Activated effector memory CD4-positive, alpha-beta T cell treated with Interleukin-2 at 50 U/mL for 16 hours (primary cell): Measurements from ENCODE around the gene TMEM163.

ENCODE experiments used
- DNase-seq: peaks from one replicate; pipeline ENCODE4 v3.0.0-alpha.2; 2020

Gene TMEM163

DNA sequence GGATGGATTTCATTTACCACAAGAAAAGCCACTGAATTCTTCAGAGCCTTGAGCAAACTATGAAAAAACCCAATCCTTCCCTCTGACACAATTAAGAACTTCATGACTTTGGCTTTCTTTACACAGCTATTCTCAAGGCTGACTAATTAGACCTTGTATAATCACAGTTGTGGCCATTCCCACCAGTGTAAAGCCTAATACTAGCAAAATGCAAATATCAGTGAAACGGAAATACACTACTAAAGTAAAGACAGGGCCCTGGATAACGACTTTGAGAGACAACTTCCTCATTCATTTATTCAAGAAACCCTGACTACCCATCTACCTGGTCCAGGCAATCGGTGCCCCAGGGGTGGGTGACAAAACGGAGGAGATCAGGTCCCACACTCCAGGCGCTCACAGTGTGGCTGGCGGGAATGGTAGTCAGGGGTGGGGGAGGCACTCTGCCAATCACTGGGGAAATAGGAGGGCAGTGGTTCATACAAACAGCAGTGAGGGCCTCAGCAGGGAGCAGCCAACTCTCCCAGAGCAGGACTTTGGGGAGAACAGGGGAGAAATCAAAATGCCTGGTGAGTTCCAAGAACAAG lies 28.1 kb downstream of the TMEM163 start:
- no peak for DNase-seq

DNA sequence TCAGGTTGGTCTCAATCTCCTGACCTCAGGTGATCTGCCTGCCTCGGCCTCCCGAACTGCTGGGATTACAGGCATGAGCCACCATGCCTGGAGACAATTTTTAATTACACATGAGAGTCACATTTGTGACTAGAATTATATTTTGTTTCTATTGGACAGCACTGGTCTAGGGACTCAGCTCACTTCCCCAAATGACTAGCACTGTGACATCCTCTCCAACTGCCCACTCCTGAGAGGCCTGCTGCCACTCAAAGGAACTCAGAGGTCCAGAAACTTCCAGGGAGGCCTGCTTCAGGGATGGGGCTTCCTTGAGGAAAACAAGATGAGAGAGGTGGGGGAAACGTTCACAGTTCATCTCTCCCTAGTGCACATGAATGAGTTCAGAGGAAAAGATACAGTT lies 29.5 kb downstream of the TMEM163 start:
- no peak for DNase-seq

- DNase-seq, result no peak
Observed at GRCh38 chr2:134685967-134686366, 32.8 kb downstream of the TMEM163 start.

DNA sequence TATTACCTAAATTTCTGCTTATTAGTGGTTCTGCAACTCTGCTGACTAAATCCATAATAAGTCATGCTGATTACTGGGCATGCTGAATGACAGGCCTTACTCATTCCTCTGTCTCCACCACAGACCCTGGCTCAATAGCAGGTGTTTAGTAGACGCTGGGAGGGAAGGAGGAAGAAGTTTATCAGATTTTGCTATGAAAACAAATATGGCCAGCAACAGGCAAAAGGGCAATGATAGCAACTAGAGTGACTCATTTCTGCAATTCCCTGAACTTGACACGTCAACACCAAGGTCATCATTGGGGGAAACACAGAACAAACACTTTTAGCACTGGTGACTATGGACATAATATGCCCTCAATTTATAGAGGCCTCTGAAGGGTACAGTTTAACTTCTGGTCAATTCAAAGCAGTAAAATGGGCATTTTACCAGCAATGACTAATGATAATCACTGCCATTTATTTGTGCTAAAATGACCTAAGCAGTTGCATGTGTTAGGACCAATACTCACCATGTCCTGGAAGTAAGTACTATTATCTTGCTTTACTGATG lies 35.2 kb downstream of the TMEM163 start:
- DNase-seq, result no peak

DNA sequence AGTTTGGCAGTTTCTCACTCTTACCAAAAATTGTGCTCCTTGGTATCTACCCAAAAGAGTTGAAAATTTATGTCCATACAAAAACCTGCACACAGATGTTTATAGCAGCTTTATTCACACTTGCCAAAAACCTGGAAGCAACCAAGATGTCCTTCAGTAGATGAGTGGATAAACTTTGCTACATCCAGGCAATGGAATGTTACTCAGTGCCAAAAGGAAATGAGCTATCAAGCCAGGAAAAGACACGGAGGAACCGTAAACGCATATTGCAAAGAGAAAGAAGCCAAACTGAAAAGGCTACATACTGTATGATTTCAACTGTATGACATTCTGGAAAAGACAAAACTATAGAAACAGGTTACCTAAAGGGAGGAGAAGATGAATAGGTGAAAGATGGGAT lies 36.1 kb downstream of the TMEM163 start:
- no peak for DNase-seq

DNA sequence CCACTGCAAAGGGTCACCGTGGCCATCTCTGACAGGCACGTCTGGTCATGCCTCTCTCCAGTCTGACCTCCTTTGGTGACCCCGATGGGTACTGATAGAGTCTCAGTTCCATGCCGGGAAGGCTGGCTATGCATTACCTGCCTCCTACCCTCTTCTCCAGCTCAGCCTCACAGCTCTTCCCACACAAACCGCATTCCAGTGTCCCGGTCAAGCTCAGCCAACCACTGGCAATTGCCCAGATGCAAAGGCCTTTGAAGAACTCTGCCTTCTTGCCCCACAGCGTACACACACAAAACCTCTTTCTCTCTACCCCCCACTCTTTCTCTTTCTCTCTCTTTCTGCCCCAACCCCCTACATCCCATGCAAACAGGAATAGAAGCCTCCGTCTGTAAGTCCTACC lies 37.6 kb downstream of the TMEM163 start:
- no peak for DNase-seq

DNA sequence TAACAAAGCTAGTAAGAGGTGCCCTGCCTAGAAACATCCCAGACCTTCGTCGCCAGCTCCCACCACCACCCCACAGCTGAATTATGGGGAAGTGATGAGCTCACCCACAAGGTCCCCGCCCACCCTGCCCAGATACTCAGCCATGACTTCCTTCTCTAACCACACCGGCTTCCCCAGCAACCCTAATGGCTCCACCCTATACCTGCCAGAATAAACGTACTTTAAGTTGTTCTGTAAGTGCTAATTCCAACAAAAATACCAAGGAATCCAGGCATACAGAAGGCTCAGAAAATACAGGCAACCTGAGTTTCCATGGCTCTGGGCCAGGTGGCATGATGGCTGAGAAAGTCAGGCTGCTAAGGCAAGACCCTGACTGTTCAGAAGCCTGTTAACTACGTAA lies 39.1 kb downstream of the TMEM163 start:
- DNase-seq, result peak; percentile 26

GRCh38 chr2:134679294-134679693 lies 39.5 kb downstream of the TMEM163 start:
- DNase-seq, result no peak

DNA sequence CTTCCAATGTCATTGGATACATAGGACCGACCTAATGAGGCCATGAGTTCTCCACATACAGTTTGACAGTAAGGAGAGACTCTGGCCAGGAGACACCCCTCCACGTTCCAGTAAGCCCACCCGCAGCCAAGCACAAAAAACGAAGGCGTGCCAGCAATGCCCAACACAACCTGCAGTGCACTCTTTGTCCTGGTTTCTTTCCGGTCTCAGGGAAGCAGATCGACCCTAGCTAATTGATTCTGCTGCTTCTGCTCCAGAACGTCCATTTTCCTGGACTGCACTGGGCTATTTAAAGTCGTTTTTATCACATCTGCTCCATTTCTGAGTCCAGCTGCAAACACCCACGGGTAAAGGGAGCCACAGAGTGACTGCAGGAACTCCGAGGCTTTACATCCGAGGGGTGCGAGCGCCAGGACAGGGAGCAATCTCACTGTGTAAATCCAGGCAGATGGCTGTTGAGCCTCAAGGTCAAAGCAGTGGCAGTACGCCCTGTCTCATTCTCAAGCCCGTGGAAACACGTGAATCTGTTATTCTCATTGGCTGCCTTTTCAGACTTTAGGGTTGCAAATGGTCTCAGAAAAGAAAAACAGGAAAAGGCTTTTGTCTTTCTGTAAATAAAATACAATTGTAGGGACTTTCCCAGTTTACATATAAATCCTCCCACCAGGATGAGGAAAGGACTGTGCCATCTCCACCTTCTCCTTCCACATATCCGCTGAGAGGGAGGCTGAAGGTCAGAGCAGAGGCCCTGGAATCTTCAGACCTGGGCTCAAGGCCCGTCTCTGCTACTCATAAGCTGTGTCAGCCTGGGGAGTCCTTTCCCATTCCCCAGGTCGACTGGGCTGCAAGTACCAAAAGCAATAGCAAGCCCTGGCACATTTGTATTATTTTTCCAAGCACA lies 40.7 kb downstream of the TMEM163 start:
- no peak for DNase-seq

GRCh38 chr2:134676960-134677359 lies 41.8 kb downstream of the TMEM163 start:
- peak; percentile 10 for DNase-seq

- no peak for DNase-seq
Observed at GRCh38 chr2:134675314-134675713, 43.5 kb downstream of the TMEM163 start.

- no peak for DNase-seq
Observed at GRCh38 chr2:134674687-134675086, 44.1 kb downstream of the TMEM163 start.

- peak; percentile 6 for DNase-seq
Observed at GRCh38 chr2:134671513-134671912, 47.3 kb downstream of the TMEM163 start.

- DNase-seq, result no peak
Observed at GRCh38 chr2:134670955-134671354, 47.8 kb downstream of the TMEM163 start.

GRCh38 chr2:134669731-134670669 lies 48.8 kb downstream of the TMEM163 start:
- DNase-seq, result peak; percentile 56

DNA sequence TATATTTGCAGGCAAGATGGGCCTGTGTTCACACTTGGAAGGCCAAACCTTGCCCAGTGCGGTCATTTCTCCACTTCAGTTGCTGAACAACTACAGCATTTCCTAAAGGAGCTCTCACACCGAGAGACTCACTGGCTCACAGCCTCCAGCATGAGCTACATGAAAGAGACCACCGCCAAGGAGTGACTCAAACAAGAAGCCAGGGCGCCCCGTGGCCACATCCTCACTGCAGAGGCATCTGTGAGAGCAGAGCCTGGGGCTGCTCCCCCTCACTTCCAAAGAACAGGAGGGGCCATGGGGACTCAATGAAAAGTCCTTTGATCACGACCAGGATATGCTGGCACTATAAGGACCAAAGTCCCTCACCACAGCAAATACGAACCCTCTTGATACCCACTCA lies 50.0 kb downstream of the TMEM163 start:
- DNase-seq, result peak; percentile 72

DNA sequence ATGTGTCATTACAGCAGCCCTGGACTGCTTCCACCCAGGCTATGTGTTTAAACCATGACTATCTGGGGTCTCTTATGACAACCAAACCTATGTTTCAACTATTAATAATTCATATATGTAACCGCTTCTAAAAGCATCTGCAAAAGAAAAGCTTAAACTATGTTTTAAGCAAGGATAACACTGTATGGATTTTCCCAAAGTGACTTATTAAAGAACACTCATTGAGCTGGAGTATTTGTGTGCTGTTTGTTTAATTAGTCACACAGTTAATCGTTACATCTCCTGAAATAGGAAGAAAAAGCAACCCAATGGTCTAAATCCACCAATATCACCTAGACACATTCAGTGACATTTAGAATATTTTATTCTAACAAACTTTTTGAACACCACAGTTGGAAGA lies 51.3 kb downstream of the TMEM163 start:
- DNase-seq, result no peak

DNA sequence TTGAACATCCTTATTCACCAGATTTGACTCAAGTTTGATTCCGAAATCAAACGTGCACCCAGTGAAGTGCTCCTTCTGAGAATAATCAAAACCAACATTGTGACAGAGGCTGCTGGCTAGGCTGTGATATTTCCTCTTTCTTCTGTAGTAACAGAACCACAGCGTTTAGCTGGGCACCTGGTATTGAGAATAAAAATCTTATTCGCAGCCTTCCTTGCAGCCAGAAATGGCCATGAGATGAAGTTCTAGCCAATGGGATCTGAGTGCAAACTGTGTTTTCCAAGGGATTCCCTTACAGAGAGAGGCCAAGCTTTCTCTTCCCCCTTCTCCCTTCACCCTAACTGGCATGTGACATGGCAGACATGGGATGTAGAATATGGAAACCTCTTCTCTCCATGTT lies 51.7 kb downstream of the TMEM163 start:
- DNase-seq, result no peak

DNA sequence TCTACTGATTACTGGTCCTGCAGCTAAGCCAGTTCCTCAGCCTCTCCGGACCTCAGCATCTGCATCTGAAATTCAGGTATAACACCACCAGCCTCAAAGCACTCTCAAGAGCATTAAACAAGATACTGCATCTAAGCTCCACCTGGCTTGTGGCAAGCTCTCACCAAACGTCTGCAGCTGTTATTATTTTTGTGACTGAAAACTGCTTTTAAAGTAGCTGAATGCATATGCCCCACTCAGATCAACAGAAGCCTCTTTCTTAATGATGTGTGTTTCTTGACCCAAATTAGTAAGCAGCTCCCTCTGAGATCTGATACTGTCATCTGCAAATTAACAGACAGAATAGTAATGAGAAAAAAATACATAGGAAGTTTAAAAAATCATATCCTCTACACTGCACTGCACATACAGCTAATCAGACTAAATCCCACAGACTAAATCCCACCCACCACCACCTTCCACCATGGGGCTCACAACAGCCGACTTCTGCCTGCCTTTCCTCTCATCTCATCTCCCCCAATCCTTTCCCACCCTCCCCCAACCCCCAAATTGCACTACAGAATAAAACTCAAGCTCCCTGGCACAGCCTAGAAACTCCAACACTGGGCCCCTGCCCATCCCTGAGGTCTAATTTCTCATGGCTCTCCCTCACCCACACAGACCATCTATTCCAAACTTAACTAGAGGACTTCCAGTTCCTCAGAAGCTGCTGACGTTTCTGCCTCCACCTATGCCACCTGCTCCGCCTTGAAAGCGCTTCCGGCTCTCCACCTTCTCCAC lies 52.9 kb downstream of the TMEM163 start:
- no peak for DNase-seq

DNA sequence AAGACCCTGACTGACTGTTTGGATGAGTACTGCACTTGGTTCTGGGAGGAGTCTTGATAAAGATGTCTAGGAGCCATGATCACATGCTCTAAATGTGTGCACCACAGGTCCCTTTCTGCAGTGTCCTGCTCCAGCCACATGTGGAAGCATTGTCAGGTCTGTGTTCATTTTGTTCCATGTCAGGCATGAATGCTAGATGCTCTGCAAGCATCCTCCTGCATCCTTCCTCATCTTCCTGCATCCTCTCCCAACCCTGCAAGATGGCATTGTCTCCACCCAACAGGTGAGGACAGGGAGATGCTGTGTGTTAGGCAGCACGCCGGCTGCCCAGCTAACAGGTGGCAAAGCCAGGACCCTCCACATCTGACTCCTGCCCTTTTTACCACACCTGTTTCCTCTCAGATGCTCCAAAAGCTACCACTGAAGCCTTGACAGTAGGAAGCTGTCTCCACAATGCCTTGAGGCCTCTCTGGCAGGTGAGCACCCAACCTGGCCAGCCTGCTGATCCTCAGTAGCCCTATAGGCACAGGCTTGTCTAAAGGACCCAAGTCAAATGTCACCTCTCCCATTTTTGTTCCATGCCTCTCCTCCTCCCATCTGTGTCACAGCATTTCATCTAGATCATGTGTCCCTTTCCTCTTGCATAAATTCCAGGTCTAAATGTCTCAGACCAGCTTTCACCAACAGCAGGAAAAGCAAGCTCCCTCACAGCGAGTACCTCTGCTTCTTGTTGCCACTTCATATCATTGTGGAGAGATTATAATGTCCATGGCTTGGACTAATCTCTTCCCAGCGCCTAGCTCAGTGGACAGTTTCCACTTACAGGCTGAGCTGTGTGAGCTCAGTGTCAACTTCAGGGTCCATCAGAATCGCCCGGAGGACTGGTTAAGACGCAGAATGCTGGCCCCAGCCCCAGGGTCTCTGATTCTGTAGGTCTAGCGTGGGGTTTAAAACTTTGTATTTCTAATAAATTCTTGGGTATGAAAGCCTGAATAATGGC lies 55.0 kb downstream of the TMEM163 start:
- no peak for DNase-seq

GRCh38 chr2:134662751-134663150 lies 56.0 kb downstream of the TMEM163 start:
- DNase-seq, result no peak
